Stimulated activated CD4-positive, alpha-beta T cell treated with anti-CD3 and anti-CD28 coated beads, Interleukin-15, amount 100 ng/mL, for 24 hours (primary cell): ENCODE measurements around the gene MEF2C.
"Not testable (repeated sequence)": the region's sequence is repeated elsewhere in the genome, so short reads cannot be mapped to it uniquely, and the experiment has no call there.

Source experiments
- DNase-seq: peaks from one replicate; pipeline ENCODE4 v3.0.0-alpha.2; 2020

Gene MEF2C

DNA sequence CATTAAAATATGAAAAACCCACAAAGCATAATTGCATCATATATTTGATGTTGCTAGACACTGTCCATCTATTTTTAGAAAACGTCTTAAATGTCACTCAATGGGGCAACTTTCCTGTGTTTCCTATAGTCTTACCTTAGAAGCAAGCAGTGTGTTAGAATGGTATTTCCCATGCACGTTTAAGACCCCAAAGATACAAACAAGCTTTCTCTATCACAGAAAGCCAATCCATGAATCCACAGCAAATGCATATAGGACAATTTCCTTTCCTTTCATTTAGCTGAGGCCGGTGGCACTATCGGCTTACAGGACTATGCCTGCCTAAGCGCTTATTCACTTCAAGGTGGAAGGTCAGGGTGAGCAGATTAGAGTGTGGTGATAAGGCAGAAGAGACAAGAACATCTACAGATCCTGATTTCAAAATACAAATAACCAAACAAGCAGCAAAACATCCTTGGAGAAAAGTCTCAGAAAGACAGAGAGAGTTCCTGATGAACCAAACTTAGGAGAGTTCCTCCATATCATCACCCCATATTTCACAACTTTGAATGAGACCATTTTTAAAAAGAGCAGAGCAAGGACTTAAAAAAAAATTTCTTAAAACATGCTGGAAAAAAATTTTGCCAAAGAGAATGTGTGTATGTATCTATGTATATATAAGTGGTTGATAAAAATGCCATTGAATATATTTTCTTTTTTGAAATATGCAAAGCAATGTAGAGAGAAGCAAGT, 57.2 kb downstream of the MEF2C start:
- DNase-seq: no peak

DNA sequence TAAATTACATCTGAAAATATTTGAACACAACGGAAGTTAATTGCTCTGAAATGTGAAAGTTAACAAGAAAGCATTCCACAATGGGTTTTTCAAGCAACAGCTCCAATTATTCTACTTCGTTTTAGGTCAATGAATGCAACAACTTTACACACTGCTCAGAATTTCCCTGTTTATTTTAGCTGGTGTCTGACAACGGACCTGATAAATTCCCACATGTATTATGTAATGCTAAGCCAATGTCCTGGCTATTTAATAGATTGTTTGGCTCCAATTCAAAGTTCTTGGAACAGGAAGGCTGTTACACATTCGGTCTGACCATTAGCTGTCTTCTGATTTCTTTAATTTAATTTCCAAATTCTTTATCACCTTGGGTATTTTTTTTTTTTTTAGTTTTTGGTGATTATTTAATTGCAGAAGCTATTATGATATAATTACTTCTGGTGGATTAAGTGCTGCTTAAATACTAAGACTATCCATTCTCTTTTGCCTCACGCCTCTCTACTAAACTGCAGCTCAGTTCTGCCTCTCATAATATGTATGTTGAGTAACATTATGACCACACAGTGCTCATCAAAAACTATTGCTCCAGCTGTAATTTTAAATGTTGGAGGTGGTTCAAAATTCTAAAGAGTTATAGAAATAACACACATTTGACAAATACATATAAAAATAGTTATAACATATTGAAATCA, 57.9 kb downstream of the MEF2C start:
- no peak for DNase-seq

- DNase-seq: no peak
Measured at GRCh38 chr5:88824141-88824540, 58.8 kb downstream of the MEF2C start.

DNA sequence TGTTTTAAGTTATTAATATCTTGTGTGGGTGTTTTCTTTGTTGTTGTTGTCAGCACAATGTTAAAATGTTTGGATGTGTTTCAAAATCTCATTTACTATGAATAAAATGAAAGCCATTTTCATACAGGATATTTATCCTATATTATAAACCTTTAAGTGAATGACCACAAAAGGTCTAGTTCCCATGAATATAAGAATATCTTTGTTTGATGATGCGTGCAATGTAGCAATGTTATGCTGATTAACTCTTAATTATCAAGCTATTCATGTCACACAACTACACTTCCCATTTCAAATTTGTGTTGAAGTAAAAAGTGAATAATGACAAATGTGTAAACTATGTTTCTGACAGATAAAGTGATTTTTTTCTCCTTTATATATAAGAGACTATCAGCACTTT, 59.8 kb downstream of the MEF2C start:
- no peak for DNase-seq

DNA sequence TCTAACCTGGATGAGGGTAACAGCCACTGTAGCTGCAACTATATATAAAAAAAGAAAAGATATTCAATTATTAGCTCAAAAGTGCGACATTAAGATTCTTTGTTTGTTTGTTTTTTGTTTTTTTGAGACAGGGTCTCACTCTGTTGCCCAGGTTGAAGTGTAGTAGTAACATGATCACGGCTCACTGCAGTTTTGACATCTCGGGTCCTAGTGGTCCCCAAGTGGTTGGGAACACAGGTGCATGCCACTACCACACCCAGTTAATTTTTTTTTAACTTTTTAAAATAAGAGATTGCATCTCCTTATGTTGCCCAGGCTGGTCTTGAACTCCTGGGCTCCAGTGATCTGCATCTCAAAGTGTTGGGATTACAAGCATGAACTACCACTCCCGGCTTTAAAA, 61.8 kb downstream of the MEF2C start:
- no peak for DNase-seq

- no peak for DNase-seq
Measured at GRCh38 chr5:88820581-88820980, 62.4 kb downstream of the MEF2C start.

DNA sequence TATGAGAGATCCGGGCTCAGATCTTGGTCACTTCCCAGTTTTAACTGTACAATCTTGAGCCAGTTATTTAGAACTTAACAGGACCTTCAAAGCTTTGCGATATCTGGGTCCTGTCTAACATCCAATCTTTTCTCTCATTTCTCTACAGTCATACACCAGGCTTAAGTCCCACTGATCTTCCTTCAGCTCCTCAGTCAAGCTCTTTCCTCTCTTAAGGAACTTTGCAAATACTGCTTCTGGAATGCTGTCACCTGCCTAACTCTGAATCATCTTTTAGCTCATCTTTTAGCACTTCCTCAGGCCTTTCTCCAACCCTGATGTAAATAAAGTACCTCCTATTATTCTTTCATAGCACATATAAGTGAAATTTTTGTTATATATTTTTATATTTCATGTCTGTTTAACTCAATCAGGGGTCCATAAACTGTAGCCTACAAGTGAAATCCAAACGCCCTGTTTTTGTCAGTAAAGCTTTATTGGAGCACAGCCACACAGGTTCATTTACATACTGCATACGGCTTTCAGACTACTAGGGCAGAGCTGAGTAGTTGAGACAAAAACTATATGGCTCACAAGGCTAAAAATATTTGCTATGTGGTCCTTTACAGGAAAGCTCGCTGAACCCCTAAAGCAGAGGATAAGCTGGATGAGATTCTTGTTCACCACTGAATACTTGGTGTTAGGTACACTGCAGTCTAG, 63.5 kb downstream of the MEF2C start:
- DNase-seq: no peak

DNA sequence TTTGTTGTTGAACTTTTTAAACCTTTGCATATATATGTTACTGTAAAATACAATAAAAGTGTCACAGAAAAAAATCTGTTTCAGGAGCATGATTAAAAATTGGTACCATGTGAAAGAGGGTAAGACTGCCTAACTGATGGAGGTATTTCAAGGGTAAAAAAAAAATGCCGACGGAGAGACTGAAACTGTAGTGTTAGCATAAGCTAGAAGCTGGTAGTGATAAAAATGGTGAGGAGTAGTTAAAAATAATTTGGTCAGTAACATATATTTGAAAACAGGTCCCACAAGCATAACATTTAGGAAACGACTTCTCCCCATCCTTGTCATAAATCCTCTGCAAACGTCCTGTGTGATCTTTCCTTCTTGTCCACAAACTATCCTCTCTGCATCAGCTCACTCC, 64.7 kb downstream of the MEF2C start:
- DNase-seq: no peak

- no peak for DNase-seq
Measured at GRCh38 chr5:88816195-88816594, 66.8 kb downstream of the MEF2C start.

GRCh38 chr5:88815050-88815789, 67.8 kb downstream of the MEF2C start:
- no peak for DNase-seq

- DNase-seq: no peak
Measured at GRCh38 chr5:88813805-88814575, 69.0 kb downstream of the MEF2C start.

DNA sequence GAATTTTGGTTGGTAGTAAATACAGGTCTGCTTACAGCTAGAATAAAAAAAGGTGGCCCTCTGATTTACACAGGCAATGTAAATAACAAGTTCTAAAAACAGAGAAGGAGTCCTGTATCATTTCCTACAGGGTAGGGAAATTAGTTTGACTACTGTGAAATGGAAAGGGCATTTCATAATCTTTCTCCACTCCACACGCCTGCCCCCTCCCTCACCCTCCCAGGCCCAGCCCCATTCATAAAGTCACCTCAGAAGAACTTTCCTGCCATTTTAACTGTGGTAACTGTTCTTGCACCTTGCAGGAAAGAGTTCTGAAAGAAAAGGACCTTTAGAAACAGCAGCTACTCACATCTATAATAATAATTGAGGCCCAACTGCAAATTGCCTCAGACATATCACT, 69.7 kb downstream of the MEF2C start:
- no peak for DNase-seq

DNA sequence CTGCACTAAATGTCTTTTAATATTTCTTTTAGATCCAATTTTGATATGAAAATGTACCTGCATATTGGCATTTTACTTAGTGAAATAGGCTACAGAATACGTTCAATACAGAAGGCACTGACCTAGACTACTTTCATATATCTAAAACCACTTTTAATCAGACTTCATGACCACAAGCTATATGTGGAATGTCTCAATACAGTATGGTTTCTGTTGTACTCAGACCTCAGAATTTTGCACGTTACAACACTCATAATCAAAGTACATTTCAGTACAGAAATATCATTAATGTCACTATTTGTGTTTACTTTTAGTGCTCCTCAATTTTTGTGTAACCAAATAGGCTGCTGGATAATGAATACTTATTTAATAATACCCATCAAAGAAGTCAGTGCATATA, 74.8 kb downstream of the MEF2C start:
- DNase-seq: no peak

DNA sequence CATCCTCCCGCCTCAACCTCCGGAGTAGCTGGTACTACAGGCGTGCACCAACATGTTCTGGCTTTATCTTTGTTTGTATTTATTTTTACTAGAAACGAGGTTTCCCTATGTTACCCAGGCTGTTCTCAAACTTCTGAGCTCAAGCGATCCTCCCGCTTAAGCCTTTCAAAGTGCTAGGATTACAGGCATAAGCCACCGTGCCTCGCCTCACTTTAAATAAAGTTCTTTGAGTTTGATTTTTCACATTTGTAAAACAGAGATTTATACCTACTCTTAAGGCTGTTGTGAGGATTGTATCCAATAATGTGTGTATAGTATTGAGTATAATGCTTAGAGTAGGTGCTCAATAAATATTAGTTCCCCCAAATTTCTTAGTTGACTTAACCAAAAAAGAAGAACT, 75.7 kb downstream of the MEF2C start:
- no peak for DNase-seq

GRCh38 chr5:88806338-88806737, 76.6 kb downstream of the MEF2C start:
- DNase-seq: no peak

GRCh38 chr5:88805151-88805784, 77.7 kb downstream of the MEF2C start:
- no peak for DNase-seq

GRCh38 chr5:88804444-88804843, 78.5 kb downstream of the MEF2C start:
- DNase-seq: no peak

- DNase-seq: no peak
Measured at GRCh38 chr5:88803309-88803708, 79.7 kb downstream of the MEF2C start.

DNA sequence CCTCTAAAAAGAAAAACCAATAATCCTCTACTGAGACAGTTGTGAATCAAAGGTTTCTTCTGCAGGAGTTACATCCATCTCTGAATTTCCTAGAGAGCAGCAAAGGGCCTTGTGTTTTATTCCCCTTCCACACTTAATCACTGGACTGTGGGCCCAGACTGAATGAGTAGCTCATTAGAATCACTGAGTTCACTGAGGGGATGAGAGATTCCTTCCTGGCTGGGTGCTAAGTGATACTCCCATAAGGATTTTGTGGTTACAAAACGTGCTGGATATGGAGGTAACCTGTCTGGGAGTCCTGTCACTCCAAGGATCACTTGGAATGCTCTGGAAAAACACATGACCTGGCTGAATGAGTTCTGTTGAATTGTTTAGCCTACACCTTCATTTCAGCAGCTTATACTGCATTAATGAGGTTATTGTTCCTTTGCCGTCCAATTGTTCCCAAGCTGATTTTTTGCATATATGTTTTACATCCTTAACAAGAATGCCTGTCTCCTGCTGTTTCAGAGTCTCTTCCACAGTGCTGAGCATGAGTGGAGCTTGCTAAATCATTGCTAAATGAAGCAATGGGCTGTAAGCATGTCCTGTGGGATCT, 82.9 kb downstream of the MEF2C start:
- DNase-seq: no peak

- not testable (repeated sequence) for DNase-seq
Measured at GRCh38 chr5:88798933-88799332, 84.1 kb downstream of the MEF2C start.

DNA sequence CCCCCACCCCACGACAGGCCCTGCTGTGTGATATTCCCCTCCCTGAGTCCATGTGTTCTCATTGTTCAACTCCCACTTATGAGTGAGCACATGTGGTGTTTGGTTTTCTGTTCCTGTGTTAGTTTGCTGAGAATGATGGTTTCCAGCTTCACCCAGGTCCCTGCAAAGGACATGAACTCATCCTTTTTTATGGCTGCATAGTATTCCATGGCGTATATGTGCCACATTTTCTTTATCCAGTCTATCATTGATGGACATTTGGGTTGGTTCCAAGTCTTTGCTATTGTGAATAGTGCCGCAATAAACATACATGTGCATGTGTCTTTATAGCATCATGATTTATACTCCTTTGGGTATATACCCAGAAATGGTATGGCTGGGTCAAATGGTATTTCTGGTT, 89.2 kb downstream of the MEF2C start:
- DNase-seq: not testable (repeated sequence)
